ENCODE results near the gene AKR1C2.
"Not testable (repeated sequence)": the region's sequence is repeated elsewhere in the genome, so short reads cannot be mapped to it uniquely, and the experiment has no call there.

Gene AKR1C2

GRCh38 chr10:4951512-4952162, 52.0 kb downstream of the AKR1C2 start:
- DNase-seq = not testable (repeated sequence)

- DNase-seq = no peak
These were observed 55.7 kb downstream of the AKR1C2 start for GRCh38 chr10:4947635-4948596.

DNA sequence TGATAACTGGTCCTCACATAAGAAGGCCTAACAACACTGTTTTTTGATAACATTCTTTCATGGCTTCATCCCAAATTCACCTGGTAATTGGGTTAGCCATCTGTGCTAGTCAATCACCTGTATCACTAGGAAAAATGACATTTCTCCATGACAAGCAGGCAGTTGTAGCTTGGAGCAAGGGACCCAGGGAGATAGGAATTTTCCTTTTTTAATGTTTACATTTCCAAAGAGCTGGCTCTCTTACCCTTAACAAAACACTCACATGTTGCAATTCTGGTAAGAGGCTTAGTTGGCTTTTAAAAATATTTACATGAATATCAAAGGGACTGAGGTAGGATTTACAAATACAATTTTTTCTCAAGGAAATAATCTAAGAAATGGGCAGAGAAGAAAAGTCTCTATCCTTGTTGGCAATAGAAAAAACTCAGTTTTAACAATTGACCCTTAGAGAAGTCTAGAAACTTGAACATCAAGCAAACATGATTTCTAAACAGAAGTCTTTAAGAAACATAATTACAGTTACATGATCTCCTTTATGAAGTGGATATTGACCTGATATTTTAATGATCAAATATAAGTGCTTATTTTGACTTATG, 56.5 kb downstream of the AKR1C2 start:
- DNase-seq = no peak

- DNase-seq = no peak
These were observed 57.6 kb downstream of the AKR1C2 start for GRCh38 chr10:4945766-4946717.

DNA sequence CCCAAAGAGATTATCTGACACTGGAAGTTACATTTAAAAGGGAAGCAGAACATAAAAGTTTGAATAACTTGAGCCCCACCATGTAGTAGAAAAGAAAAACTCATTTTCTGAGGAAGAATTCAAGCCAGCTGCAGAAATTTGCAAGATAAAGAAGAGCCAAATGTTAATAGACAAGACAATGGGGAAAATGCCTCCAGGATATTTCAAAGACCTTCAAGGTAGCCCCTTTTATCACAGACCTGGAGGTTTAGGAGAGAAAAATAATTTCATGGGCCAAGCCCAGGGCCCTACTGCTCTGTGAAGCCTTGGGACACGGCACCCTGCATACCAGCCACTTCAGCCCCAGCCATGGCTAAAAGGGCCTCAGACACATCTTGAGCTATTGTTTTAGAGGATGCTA, 58.8 kb downstream of the AKR1C2 start:
- no peak for DNase-seq

GRCh38 chr10:4943821-4944220, 59.8 kb downstream of the AKR1C2 start:
- no peak for DNase-seq

DNA sequence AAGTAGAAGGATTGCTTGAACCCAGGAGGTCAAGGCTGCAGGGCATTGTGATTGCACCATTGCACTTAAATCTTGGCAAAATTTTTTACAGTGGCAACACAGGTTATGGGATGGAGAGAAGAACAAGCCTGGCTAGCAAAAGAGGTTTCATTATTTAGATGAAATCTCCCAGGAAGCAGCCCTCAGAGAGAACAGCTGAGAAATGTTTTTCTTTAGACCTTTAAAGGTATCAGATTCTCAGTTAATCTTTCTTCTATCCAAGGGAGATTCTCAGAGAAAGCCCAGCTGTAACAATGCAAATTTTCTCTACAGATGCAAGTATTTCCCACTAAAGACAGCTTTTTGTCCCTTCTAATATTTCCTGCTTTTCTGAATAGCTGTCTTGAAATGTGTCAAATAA, 60.2 kb downstream of the AKR1C2 start:
- DNase-seq = not testable (repeated sequence)

DNA sequence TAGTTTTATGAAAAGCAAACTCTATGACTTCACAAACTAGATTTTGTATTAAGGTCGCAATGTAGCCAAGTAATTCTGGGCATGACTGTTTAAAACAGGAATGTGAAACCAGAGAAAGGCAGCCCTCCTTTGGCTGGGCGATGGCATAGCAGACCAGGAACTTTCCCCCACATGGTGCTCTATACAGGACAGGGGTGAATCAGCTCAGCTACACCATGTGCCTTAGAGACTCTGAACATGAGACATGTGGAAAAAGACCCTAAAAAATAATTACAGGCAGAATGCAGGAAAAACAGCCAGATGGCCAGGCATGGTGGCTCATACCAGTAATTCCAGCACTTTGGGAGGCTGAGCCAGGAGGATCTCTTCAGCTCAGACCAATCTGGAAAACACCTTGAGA, 60.7 kb downstream of the AKR1C2 start:
- DNase-seq = not testable (repeated sequence)

DNA sequence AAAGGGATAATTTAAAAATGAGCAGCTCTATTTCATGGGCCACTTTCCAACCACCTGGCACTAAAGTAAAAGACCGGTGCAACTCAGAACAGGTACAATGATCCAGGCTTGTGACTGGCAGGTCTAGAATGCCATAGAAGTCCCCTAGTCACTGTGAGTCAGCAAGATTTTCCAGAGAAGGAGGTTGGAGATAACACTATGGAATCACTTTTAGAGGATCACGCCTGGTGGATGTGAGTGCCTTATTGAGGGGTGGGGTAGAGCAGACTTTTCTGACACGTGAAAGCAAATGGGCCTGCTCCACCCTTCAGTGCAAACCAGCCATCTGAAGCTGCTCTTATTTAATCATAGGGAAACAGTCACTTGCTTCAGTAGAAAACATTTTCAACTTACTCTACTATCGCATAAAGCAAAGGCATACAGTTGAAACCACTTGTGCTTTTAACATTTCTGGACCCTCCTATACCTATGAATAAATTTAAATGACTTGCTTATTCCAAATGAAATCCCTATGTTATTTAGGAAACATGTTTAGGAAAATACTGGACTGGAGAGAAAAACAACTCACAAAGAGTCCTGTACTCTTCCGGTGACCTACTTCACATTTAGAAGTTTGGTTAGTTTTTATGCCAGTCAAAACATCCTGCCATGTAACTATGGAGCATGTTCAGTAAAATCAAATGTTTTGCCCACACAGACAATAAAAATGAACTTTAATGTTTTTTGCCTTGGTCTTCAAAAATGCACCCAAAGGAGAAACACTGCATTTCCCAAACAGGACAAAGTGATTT, 61.9 kb downstream of the AKR1C2 start:
- peak; percentile 9 for DNase-seq

- not testable (repeated sequence) for DNase-seq
These were observed 62.7 kb downstream of the AKR1C2 start for GRCh38 chr10:4940909-4941308.

GRCh38 chr10:4940073-4940428, 63.6 kb downstream of the AKR1C2 start:
- not testable (repeated sequence) for DNase-seq

DNA sequence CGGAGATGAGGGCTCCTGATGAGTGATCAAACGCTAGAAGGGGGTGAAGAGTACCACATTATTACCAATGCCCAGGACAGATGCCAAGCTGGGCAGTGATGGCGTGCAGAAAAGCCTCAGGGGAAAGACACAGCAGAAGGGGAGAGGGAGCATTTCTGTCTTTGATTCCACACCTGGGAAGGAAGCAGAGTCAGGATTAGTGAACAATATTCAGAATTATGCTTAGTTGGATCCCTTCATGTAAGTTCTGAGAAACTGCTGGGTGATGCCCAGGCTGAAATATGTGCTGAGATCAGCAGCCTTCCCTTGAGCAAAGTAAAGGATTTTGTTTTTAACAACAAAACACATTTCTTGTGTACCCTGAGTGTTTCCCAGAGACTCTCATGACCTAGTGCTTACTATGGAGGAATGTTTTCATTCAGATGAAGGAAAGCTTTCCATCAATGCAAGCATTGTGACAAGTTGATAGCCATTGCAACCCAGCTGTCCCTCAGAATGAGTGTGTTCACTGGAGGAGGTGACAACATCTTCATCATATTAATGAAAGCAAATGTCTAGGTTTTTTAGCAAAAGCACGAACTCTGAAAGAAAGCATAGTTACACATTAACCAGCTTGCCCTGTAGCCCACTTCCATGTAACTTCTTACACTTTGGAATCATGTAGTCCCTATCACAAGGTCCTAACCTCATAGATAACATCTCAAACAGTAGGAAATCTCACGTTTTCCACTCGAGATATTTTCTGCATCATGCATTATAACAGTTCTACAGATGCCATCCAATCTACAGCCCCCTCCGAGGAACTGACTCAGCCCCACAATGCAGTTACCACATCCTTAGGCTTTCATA, 64.2 kb downstream of the AKR1C2 start:
- no peak for DNase-seq

Data from NCI-H345 (cell line).